ENCODE measurements around the gene LYRM2.

Gene LYRM2

DNA sequence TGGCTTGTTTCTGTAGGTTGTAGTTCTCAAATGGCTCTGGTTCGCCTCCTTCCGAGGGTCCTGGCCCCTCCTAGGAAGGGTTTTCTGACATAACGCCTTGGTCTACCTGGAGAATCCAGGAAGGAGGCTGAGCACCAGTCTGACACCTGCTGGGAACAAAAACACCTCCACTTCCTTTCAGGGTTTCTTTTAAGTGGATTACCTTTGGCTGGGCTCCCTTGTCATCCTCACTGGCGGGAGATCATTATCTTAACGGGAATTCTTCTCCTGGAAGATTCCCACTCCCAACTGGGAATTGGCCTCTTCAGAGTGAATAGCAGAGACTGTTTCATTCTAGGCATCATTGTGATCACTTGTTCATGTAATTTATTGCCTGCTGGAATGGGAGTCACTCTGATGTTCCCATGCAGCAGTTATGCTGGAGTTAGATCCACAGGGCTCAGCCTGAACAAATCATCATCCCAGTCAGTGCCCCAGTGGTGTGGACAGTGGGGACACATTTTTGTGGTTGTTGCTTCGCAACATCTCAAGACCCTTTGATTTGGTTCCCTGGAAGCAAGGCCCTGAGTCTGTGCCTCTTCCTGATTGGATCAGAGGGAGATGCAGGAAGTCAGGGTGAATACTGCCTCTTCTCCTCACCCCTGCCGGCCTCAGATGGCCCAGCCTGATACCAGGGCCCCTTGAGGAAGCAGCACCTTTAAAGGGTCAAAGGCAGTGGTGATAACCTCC is 49.1 kb downstream of the LYRM2 start:
- DNase-seq (ENCODE audit: insufficient read length) (no peak), FAIRE-seq (no peak)
- TF ChIP-seq TAF1 (IDR thresholded peaks at IDR 0.05; ENCODE audit: borderline replicate concordance, low read depth, low read length) (no peak), POLR2AphosphoS5 (IDR thresholded peaks at IDR 0.05; ENCODE audit: low read depth, low read length) (no peak)

DNA sequence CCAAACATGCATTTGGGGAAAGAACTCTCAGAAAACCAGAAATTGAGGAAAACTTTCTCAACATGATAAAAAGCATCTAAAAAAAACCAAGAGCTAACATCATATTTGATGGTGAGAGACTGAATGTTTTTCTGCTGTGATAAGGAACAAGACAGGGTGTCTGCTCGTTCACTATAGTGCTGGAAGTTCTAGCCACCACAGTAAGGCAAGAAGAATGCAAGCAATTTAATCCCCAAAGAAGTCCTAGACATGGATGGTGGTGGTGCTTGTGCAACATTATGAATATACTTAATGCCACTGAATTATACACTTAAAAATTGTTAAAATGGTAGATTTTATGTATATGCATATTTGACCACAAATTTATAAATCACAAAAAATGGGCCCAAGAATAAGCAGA is 53.4 kb downstream of the LYRM2 start:
- TF ChIP-seq POLR2A (IDR thresholded peaks at IDR 0.05; ENCODE audit: low read depth, low read length), result no peak
- TF ChIP-seq TAF1 (IDR thresholded peaks at IDR 0.05; ENCODE audit: borderline replicate concordance, low read depth, low read length), result no peak
- no peak for TF ChIP-seq POLR2AphosphoS5 (IDR thresholded peaks at IDR 0.05; ENCODE audit: low read depth, low read length)
- DNase-seq (ENCODE audit: insufficient read length) (no peak), FAIRE-seq (no peak)

DNA sequence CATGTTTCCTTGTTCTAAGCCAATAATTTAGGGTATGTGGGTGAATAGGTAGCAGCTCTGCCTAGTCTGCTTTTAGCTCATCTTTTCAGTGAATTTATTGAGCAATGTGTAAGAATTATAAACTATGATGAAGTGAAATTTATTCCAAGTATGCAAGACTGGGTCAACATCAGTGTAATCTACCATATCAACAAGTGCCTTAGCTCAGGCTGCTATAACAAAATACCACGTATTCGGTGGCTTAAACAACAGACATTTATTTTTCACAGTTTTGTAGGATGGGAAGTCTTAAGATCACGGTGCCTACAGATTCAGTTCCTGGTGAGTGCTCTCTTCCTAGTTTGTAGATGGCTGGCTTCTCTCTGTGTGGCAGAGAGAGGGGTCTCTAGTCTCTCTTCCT is 54.0 kb downstream of the LYRM2 start:
- no peak for FAIRE-seq
- TF ChIP-seq TAF1 (IDR thresholded peaks at IDR 0.05; ENCODE audit: borderline replicate concordance, low read depth, low read length) (no peak), POLR2A (IDR thresholded peaks at IDR 0.05; ENCODE audit: low read depth, low read length) (no peak), POLR2AphosphoS5 (IDR thresholded peaks at IDR 0.05; ENCODE audit: low read depth, low read length) (no peak)
- DNase-seq (ENCODE audit: insufficient read length), result no peak

DNA sequence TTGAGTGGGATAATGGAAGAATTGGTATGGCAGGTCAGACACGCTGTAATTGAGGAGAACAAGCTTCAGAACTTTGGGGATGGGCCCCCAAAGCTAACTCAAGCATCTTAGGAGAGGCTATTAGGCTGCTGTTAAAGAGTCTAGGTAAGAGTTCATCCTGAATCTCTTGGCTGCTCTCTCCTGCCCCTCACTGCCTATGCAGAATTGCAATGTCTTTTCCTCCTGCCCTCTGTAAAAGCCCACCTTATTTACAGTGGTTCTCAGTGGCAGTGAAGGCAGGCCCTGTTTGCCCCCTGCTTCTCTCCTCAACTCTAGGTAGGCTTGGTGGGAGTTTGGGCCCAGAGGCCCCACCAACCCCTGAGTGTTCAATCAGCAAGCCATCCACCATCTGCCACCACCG is 55.0 kb downstream of the LYRM2 start:
- FAIRE-seq, result no peak
- TF ChIP-seq POLR2A (IDR thresholded peaks at IDR 0.05; ENCODE audit: low read depth, low read length), result no peak
- TF ChIP-seq TAF1 (IDR thresholded peaks at IDR 0.05; ENCODE audit: borderline replicate concordance, low read depth, low read length), result no peak
- TF ChIP-seq POLR2AphosphoS5 (IDR thresholded peaks at IDR 0.05; ENCODE audit: low read depth, low read length), result no peak
- DNase-seq (ENCODE audit: insufficient read length), result no peak

DNA sequence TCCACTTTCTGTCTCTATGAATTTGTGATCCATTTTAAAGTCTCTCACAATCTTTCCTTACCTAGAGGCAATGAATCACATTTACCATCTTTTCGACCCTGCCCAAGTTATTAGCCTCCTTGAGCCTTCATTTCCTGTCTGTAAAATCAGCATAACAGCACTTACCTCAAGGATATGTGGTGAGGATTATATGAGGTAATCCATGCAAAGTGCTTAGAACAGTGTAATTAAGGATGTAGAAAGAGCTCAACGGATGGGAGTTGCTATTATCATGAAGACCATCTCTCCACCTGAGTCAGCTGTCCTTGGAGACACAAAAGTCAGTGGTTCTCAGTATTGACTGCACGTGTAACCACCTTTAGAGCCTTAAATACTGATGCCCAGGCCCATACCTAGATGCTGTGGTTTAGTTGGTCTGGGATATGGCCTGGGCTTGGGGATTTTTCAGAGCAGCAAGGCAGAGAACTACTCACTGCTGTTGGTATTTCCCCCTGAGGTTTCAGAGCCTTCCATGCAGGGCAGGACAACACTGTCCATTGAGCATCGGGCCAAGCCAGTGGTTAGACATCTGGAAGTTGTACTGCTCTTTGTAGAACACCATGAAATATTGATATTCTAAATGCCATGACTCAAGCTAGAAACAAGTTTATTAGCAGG is 55.8 kb downstream of the LYRM2 start:
- TF ChIP-seq TAF1 (IDR thresholded peaks at IDR 0.05; ENCODE audit: borderline replicate concordance, low read depth, low read length) (no peak), POLR2AphosphoS5 (IDR thresholded peaks at IDR 0.05; ENCODE audit: low read depth, low read length) (no peak), POLR2A (IDR thresholded peaks at IDR 0.05; ENCODE audit: low read depth, low read length) (no peak)
- no peak for DNase-seq (ENCODE audit: insufficient read length)
- no peak for FAIRE-seq

DNA sequence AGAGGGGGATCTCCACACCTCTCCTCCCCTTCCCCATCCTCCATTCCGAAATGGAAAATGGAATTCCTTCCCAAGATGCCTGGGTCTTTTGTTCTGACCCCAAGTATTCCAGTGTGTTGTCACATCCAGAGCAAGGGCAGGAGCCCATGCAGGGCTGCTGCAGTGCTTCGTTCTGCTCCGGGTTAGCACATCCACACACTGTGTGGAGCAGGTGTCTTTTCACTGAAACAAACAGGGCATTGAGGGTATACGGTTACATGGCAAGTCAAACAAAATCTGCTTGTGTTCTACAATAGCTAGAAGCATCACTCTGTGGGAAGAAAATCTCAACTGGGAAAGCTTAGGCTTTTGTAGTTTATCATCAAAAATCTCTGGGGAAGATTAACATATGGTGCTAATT is 56.9 kb downstream of the LYRM2 start:
- TF ChIP-seq POLR2A (IDR thresholded peaks at IDR 0.05; ENCODE audit: low read depth, low read length) (no peak), POLR2AphosphoS5 (IDR thresholded peaks at IDR 0.05; ENCODE audit: low read depth, low read length) (no peak), TAF1 (IDR thresholded peaks at IDR 0.05; ENCODE audit: borderline replicate concordance, low read depth, low read length) (no peak)
- FAIRE-seq (no peak), DNase-seq (ENCODE audit: insufficient read length) (no peak)

DNA sequence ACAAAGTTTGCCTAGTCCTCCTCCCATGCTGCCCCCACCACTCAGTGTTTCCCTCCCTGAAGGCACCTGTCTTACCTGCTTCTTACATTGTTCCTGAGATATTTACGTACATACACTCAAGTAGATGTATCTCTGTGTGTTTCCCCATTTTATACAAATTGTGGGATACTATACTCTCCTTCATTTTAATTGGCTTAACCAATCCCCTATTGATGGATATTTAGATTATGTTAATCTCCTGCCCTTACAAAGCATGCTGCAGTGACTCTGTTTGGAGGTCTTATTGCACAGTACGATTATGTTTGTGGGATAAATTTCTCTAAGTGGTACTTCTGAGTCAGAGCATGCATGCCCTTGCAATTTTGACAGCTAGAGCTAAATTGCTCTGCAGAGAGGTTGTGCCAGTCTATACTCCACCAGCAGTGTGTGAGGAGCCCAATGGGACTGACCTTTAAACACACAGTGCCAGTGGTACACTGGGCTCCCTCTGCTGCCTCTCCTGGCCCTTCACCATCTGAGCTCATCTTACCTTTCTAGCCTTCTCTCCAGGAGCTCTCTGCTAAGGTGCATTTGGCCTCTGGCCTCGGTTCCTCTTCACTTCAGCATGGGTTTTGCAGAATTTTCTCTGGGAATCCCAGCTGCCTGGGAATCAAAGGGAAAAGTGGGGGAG is 57.4 kb downstream of the LYRM2 start:
- FAIRE-seq, result no peak
- DNase-seq (ENCODE audit: insufficient read length), result no peak
- no peak for TF ChIP-seq POLR2AphosphoS5 (IDR thresholded peaks at IDR 0.05; ENCODE audit: low read depth, low read length)

DNA sequence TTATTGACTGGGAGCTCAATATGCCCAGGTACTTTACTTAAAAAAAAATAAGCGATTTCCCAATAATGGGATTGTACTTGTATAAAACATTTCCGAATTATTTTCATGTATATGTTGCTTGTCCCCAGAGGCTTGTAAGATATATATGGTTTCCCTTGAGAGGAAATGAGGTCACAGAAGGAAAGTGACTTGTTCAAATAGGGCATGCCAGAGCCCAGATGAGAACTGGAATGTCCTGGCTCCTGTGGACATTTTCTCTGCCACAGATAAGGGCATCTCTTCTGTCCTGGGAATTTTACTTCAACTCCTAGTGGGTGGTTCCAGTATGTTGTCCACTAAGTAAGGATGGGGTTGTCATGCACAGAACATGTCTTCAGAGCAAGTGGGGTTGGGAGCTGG is 63.0 kb downstream of the LYRM2 start:
- FAIRE-seq (no peak), DNase-seq (ENCODE audit: insufficient read length) (no peak)
- TF ChIP-seq TAF1 (IDR thresholded peaks at IDR 0.05; ENCODE audit: borderline replicate concordance, low read depth, low read length), result no peak
- TF ChIP-seq POLR2A (IDR thresholded peaks at IDR 0.05; ENCODE audit: low read depth, low read length), result no peak
- TF ChIP-seq POLR2AphosphoS5 (IDR thresholded peaks at IDR 0.05; ENCODE audit: low read depth, low read length), result no peak

DNA sequence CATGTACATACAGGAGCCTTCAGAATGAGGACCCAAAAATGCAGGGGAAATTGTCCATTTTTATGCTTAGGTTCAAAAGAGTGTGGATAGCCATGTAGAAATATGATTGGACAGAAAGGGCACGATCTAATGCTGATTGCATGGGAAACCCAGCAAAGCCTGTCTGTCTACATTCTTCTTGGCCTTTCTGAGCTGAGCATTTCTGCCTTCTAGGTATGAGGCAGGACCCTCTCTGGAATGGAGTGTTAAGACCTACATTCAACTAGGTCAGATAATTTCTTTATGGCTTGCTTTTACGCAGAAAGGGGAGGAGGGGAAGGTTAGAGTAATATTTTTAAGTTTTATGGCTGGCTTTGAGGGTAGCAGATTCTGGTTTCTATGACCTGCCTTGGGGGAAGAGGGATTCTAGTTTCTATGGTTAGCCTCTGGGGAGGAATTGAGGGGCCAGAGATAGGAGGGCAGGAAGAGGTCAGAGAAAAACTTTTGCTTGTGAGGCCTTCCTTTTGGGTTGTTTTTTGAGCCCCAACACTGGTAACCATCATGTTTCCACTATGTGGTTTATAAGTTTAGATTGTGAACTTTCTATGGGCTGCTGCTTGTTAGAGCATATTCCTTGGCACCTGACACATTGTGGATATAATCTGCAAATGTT is 63.5 kb downstream of the LYRM2 start:
- TF ChIP-seq POLR2AphosphoS5 (IDR thresholded peaks at IDR 0.05; ENCODE audit: low read depth, low read length), result no peak
- TF ChIP-seq POLR2A (IDR thresholded peaks at IDR 0.05; ENCODE audit: low read depth, low read length), result no peak
- FAIRE-seq (no peak), DNase-seq (ENCODE audit: insufficient read length) (no peak)

DNA sequence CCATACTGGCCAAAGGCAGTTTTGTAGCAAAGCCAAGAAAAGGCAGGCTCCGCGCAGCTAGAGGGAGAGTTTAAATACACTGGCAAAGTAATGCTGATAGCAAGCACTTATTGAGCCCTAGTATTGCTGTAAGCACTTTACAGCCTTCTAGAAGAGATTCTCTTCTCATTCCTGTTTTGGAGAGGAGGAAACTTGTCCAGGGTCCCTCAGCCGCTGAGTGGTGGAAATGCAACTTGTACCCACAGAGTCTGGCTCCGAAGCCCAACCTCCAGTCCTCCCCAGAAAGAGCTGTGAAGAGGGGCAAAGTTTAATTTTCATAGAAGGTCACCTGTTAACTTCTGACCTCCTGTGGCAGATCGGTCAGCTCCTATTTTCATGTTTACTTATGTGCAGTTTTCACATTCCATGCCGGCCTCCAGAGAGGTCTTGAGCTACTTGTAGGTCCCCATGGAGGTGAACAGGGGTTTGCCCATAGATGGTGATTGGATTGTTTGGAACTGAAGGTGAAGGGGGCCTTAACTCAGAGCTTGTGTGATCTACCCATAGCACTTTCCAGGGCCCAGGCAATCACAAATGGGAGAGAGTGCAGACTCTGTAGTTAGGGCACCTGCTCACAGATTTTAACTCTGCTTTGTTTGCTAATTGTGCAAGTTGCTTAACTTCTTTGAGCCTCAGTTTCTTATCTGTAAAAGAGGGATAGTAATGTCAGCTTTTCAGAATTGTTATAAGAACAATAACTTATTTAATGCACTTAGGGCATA is 70.7 kb downstream of the LYRM2 start:
- TF ChIP-seq TAF1 (IDR thresholded peaks at IDR 0.05; ENCODE audit: borderline replicate concordance, low read depth, low read length) (no peak), POLR2A (IDR thresholded peaks at IDR 0.05; ENCODE audit: low read depth, low read length) (no peak), POLR2AphosphoS5 (IDR thresholded peaks at IDR 0.05; ENCODE audit: low read depth, low read length) (no peak)
- no peak for DNase-seq (ENCODE audit: insufficient read length)
- FAIRE-seq, result no peak

DNA sequence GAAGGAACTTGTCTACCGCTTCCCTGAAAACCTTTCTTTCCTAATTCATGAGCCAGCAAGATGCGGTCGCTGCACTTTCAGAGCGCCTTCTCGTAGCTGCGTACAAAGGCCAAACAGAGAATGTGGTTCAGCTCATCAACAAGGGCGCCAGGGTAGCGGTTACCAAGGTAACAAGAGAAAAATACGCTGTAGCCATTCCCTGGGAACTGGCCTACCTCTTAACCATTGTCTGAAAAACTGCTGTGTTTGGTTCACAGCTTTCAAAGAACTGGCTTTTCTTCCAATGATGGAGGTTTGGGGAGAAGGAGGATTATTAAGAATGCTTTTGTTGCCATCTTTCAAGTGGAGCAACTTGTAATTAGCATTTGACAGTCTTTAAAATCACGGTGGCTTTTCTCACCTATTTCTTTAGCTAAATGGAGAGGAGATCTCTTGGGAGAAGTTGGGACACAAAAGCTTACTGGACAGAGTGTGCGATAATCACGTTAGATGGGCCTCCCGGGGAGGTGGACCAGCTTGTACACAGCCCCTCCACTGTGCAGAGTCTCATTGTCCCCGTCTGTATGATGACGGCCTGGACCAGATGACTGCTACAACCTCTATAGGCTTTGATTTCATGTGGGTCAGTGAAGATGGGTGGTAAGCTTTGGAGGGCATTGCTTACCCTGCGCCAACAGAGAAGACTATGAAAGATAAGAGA is 71.5 kb downstream of the LYRM2 start:
- TF ChIP-seq POLR2AphosphoS5 (IDR thresholded peaks at IDR 0.05; ENCODE audit: low read depth, low read length), result no peak
- TF ChIP-seq POLR2A (IDR thresholded peaks at IDR 0.05; ENCODE audit: low read depth, low read length), result no peak
- TF ChIP-seq TAF1 (IDR thresholded peaks at IDR 0.05; ENCODE audit: borderline replicate concordance, low read depth, low read length), result no peak
- DNase-seq (ENCODE audit: insufficient read length) (no peak), FAIRE-seq (no peak)

Data from GM12892 (cell line).